ENCODE results near the gene CYP19A1. TPM values are rescaled to one million over a fixed set of nuclear protein-coding genes. Genes with fewer than 3 reads are reported as not detected.
A peak's percentile ranks its signal among the peaks of the same experiment; 100 is the strongest.

CYP19A1 gene
- total RNA-seq, 1 donor from 2014 or later = not detected

DNA sequence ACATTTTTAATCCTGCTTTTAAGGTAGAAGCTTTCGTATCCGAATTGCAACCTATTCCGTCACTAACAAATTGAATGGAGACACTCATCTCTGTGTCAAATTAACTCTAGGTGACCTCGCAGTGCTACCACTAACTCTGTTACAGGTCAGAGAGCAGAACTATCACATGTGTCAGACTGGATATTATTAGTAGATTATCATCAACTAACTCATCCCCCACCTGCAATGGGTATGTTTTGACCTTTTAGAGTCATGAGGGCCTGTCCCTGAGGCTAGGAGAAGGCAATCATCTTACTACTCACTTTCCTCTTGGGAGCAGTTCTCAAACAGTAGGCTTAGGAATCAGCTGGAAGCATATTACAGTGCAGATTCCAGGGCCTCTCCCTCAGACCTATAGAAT, 5.1 kb upstream of the CYP19A1 start:
- TF ChIP-seq, protein P1, sequence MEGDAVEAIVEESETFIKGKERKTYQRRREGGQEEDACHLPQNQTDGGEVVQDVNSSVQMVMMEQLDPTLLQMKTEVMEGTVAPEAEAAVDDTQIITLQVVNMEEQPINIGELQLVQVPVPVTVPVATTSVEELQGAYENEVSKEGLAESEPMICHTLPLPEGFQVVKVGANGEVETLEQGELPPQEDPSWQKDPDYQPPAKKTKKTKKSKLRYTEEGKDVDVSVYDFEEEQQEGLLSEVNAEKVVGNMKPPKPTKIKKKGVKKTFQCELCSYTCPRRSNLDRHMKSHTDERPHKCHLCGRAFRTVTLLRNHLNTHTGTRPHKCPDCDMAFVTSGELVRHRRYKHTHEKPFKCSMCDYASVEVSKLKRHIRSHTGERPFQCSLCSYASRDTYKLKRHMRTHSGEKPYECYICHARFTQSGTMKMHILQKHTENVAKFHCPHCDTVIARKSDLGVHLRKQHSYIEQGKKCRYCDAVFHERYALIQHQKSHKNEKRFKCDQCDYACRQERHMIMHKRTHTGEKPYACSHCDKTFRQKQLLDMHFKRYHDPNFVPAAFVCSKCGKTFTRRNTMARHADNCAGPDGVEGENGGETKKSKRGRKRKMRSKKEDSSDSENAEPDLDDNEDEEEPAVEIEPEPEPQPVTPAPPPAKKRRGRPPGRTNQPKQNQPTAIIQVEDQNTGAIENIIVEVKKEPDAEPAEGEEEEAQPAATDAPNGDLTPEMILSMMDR (IDR thresholded peaks at IDR 0.05) = no peak
- Mint-ChIP-seq H3K4me1 (ENCODE audit: low read depth) (no peaks in the 10 kb centered on the region), H3K36me3 (ENCODE audit: low read depth) (no peaks in the 10 kb centered on the region), H3K9me3 (ENCODE audit: low read depth) (no peaks in the 10 kb centered on the region), H3K27me3 (ENCODE audit: low read depth) (peaks cover 17% of the 10 kb centered on the region), H3K27ac (ENCODE audit: unreplicated experiment) (no peak overlapping the region), H3K4me3 (ENCODE audit: unreplicated experiment) (no peak overlapping the region)
- no peak for DNase-seq (ENCODE audit: low spot score)

DNA sequence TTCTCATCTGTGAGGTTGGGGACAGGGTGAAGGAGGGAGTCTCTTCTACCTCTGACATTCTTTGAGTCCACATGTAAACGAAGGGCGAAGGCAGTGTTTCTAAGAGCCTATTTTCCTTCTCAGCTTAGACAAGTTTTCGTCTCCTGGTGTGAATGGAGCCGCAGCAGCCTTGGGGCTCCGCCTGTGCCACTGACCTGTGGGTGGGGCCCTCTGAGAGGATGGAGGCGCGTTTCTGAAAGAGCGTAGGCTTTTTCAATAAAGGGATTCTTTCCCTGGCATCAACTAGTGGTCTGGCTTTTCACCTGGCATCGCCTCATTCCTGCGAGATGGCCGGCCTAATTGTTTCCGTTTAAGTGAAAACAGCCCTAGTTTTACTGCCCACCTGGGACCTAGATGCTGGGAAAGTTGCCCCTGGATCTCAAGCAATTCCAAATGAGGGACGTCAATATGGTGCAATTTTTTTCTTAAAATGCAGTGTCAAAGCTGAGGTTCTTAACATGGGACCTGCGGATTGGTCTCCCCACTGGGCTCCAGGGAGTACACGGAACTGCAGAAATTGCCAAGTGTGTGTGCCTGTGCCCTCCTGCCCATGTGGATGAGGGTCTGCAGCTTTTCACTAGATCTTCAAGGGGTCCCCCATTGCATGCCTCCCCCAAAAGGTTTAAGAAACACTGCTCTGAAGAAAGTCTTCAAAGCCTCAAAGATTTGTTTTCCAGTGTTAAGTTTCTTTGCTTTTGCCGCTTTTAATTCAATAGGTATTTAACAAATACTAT, 4.0 kb upstream of the CYP19A1 start:
- peaks cover 20% of the 10 kb centered on the region for H3K27me3 Mint-ChIP-seq (ENCODE audit: low read depth)
- no peaks in the 10 kb centered on the region for H3K9me3 Mint-ChIP-seq (ENCODE audit: low read depth)
- peak overlapping the region; percentile 40 for H3K4me3 Mint-ChIP-seq (ENCODE audit: unreplicated experiment)
- no peaks in the 10 kb centered on the region for H3K4me1 Mint-ChIP-seq (ENCODE audit: low read depth)
- H3K36me3 Mint-ChIP-seq (ENCODE audit: low read depth) = no peaks in the 10 kb centered on the region
- TF ChIP-seq, protein P1 (IDR thresholded peaks at IDR 0.05) = no peak
- DNase-seq (ENCODE audit: low spot score) = no peak
- H3K27ac Mint-ChIP-seq (ENCODE audit: unreplicated experiment) = no peak overlapping the region

DNA sequence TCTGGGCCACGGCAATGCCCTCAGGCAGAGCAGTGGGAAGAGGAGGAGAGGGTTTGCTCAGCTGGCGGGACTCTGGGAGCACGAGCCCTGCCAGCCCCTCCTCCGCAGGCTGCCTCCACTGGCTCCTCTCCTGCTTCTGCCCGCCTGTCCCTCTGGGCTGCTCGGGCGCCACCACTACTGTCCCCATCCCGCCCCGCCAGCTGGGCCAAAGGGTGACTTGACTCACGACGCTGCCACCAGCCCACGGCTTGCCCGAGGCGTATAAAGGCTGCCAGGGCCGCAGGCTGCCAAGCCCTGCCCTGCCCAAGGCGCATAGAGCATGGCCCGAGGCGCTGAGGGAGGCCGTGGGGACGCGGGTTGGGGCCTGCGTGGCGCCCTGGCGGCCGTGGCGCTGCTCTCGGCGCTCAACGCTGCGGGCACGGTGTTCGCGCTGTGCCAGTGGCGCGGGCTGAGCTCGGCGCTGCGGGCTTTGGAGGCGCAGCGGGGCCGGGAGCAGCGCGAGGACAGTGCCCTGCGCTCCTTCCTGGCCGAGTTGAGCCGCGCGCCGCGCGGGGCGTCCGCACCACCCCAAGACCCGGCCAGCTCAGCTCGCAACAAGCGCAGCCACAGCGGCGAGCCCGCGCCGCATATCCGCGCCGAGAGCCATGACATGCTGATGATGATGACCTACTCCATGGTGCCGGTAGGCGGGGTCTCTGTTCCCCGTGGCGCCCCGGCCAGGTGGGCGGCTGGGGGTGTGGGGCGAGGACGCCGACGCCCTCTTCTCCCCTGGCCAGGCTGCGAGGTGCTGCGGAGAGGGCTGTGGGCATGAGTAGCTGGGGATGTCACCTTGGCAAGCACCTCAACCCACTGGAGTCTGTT, 3.2 kb upstream of the CYP19A1 start, which contains the start of gene GLDN:
Gene GLDN (plus strand): TSS at position 290 of the 861 bp plus-strand sequence. CDS start 30 bp downstream, at position 320.
- DNase-seq (ENCODE audit: low spot score) = no peak

DNA sequence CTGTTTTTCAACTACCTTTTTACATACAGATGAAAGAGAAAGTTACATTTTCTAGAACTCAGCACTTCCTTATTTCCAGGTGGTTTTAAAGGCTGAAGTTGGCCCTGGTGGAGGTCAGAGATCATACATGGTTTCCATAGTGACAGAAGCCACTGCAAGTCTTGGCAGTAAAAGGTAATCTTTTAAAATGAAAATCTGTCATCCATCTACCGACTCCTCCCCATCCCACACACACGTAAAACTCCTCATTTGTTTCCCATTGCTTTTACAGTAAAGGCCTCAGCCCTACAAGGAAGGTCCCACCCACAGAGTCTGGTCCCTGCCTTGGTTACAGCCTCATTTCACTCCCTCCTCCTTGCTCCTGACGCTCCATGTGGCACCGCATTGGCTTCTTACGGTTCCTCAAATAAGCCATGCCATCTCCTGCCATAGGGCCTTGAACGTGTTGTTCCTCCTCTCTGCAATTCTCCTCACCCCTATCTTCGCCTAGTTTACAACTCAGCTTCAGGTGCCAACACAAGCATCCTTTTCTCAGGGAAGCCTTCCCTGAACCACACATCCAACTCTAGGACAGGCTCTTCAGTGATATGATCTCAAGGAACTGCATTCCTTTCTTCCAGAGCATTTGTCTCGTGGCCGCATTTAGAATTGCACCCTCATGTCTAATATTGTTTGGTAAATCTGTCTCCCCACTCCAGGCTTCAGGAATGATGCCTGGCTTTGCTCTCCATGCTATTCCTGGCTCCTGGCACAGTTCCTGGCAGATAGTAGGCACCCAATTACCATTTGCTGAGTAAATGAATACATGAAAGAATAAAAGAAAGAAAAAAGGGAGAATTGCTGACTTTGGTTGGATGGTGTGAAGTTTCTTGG, 2.6 kb downstream of the CYP19A1 start:
- TF ChIP-seq, protein P1 (IDR thresholded peaks at IDR 0.05) = no peak
- Mint-ChIP-seq H3K4me1 (ENCODE audit: low read depth) (no peaks in the 10 kb centered on the region), H3K27me3 (ENCODE audit: low read depth) (peaks cover 19% of the 10 kb centered on the region), H3K36me3 (ENCODE audit: low read depth) (no peaks in the 10 kb centered on the region), H3K4me3 (ENCODE audit: unreplicated experiment) (no peak overlapping the region), H3K27ac (ENCODE audit: unreplicated experiment) (no peak overlapping the region), H3K9me3 (ENCODE audit: low read depth) (no peaks in the 10 kb centered on the region)
- DNase-seq (ENCODE audit: low spot score) = no peak

More for the DNA sequence above, 3.2 kb upstream of the CYP19A1 start, which contains the start of gene GLDN:
- Mint-ChIP-seq H3K4me3 (ENCODE audit: unreplicated experiment) (peak within 1 kb of the TSS; percentile 43), H3K4me1 (ENCODE audit: low read depth) (no peaks in the 10 kb centered on the region), H3K9me3 (ENCODE audit: low read depth) (no peaks in the 10 kb centered on the region), H3K36me3 (ENCODE audit: low read depth) (no peaks in the 10 kb centered on the region), H3K27ac (ENCODE audit: unreplicated experiment) (no peak within 1 kb of the TSS), H3K27me3 (ENCODE audit: low read depth) (peaks cover 17% of the 10 kb centered on the region)
- TF ChIP-seq, protein P1 (IDR thresholded peaks at IDR 0.05) = peak; percentile 21

Measured in chondrocyte (in vitro differentiated cells).